GM19238 (cell line): ENCODE data around the gene ZNF490.

Source experiments
- DNase-seq: peaks from one replicate; pipeline ENCODE4 v3.0.0; 2011; ENCODE audit warnings: low spot score; ENCODE audit not compliant: insufficient read length

ZNF490 gene

DNA sequence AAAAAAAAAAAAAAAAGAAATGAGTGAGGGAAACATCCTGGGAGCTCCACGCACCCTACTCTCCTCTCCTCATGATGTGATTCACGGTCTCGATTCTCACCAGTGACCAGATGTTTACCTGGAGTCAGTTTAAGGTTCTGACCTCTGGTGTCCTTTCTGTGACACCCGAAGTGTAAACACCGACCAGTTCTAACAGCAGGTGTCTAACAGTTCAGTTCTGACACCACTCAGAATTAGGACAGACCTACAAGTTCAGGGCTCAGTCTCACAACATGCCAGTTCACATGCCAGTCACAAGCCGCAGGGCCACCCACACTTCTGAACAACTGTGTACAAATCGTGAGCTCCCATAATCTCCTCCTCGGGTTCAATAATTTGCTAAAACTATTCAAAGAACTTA, 65.3 kb downstream of the ZNF490 start:
- no peak for DNase-seq

DNA sequence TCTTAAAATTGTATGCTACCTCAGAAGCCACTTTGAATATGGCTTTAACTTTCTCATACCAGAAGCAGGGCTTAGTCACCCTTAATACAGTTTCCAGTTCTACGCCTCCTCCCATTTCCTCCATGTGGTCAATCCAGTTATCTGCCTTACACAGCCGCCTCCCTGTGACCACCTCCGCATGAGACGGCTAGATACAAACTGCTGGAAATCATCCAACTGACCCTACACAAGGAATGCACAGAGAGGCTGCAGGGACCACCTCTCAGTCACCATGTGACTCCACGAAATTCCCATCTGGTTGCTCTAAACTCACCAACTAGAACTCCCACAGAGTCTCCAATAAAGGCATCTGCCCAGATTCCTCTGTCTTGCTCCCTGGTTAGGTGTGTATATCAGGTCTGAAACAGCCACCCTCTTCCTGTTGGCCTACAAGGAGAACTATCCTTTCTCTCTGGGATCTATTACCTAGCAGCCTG, 66.2 kb downstream of the ZNF490 start:
- no peak for DNase-seq

DNA sequence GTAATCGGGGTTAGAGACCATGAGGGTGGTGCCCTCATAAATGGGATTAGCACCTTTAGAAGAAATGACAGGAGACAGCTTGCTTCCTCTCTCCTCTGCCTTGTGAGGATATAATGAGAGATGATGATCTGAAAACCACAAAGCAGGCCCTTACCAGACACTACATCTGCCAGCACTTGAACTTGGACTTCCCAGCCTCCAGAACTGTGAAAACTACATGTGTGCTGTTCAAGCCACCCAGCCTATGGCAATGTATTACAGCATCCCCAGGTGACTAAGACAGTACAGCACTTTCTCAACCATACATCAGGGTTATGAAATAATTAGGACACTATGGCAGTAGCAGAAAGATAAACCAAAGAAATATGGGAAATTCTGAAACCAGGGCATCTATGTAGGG, 66.8 kb downstream of the ZNF490 start:
- DNase-seq, result no peak
